ENCODE measurements around the gene TYRP1.

The TYRP1 gene

GRCh38 chr9:12735665-12736064 lies 42.5 kb downstream of the TYRP1 start:
- no peak for DNase-seq (ENCODE audit: low spot score)

GRCh38 chr9:12737871-12738270 lies 44.7 kb downstream of the TYRP1 start:
- DNase-seq (ENCODE audit: low spot score) = peak; percentile 14

- no peak for DNase-seq (ENCODE audit: low spot score)
Measured at GRCh38 chr9:12739014-12739652, 45.9 kb downstream of the TYRP1 start.

GRCh38 chr9:12740845-12741244 lies 47.7 kb downstream of the TYRP1 start:
- no peak for DNase-seq (ENCODE audit: low spot score)

- DNase-seq (ENCODE audit: low spot score) = peak; percentile 22
Measured at GRCh38 chr9:12748016-12748415, 54.8 kb downstream of the TYRP1 start.

- DNase-seq (ENCODE audit: low spot score) = no peak
Measured at GRCh38 chr9:12748954-12749353, 55.8 kb downstream of the TYRP1 start.

DNA sequence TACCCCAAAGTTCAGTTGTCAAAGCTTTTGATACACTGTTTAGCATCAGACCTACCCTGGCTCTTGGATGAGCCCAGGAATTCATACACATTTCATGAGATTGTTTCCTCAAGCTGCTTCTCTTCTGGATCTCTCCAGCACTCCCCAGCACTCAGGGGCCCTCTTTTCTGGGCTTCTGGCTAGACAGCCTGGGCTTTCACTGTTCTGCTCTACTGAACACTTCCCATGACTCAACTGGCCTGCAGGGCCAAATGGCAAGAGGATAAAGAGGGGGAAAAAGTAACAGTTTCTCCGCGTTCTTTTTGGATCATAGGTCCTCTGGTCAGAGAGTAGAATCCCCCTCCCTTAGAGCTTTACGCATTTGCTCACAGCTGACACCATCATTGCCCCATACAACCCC lies 60.7 kb downstream of the TYRP1 start:
- no peak for DNase-seq (ENCODE audit: low spot score)

DNA sequence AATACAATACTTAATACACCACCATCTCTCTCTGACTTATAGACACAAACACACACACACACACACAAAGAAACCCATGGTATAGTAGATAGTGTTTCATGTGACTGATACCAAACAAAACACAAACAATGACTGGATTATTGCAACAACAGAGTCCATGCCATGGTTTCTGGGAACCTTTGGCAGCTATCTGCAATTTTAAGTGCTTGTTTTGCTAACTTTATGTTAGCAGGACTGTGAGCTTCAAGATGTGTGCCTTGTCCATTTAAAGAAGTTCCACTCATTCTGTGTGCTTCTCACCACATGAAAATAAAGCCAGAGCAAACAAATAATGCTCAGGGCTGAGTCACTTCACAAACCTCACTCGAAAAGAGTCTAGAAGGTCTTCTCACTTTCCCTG lies 66.6 kb downstream of the TYRP1 start:
- peak; percentile 29 for DNase-seq (ENCODE audit: low spot score)
